WI38 (cell line): ENCODE measurements around the gene PLB1.

ENCODE experiments used
- H3K4me3 ChIP-seq: 2 replicates; pipeline ENCODE4 v1.5.1; 2011; ENCODE audit warnings: low read depth, mild to moderate bottlenecking, control low read depth, low read length
- CTCF ChIP-seq: IDR thresholded peaks from 2 replicates; pipeline ENCODE4 v1.5.1; 2012; ENCODE audit warnings: low read depth, mild to moderate bottlenecking, control low read depth, low read length

Gene PLB1

GRCh38 chr2:28457237-28457636 lies 38.6 kb upstream of the PLB1 start:
- TF ChIP-seq CTCF, result no peak
- H3K4me3 ChIP-seq, result no peak overlapping the region

GRCh38 chr2:28461056-28461455 lies 34.8 kb upstream of the PLB1 start:
- no peak overlapping the region for H3K4me3 ChIP-seq
- no peak for TF ChIP-seq CTCF

GRCh38 chr2:28462122-28462521 lies 33.7 kb upstream of the PLB1 start:
- no peak overlapping the region for H3K4me3 ChIP-seq
- no peak for TF ChIP-seq CTCF

GRCh38 chr2:28463211-28463816 lies 32.5 kb upstream of the PLB1 start:
- H3K4me3 ChIP-seq, result no peak overlapping the region
- no peak for TF ChIP-seq CTCF

GRCh38 chr2:28463893-28464292 lies 32.0 kb upstream of the PLB1 start:
- H3K4me3 ChIP-seq, result no peak overlapping the region
- no peak for TF ChIP-seq CTCF

- TF ChIP-seq CTCF, result no peak
- no peak overlapping the region for H3K4me3 ChIP-seq
Measured at GRCh38 chr2:28465148-28465885, 30.5 kb upstream of the PLB1 start.

- no peak for TF ChIP-seq CTCF
Measured at GRCh38 chr2:28469304-28469703, 26.6 kb upstream of the PLB1 start.

More at GRCh38 chr2:28469304-28469703, 26.6 kb upstream of the PLB1 start:
- no peak overlapping the region for H3K4me3 ChIP-seq
